GM12878 (cell line): ENCODE measurements around the gene BZW2. TPM values are rescaled to one million over a fixed set of nuclear protein-coding genes. Genes with fewer than 3 reads are reported as not detected.

Experiments used
- ATAC-seq: fragments of 200-7000 bp; cut with Tn5 transposase; 3 replicates; pipeline ENCODE4 v1.9.1; 2020; ENCODE audit warnings: mild to moderate bottlenecking, moderate library complexity
- BruUV-seq: library from RNA; stranded (reverse); fragments of 400-500 nt; replicated peaks from 2 replicates; lab custom pipeline; 2021; lab: Mats Ljungman, UMichigan
- CTCF ChIA-PET: fragments of 300-600 bp; sonication (Branson Sonifier 250); formaldehyde crosslinking; extraction: SDS; loops from one replicate; lab custom pipeline; 2021; ENCODE audit warnings: inconsistent platforms; lab: Yijun Ruan, JAX
- POLR2A ChIA-PET: fragments of 350-600 bp; formaldehyde crosslinking; extraction: SDS; loops from one replicate; lab custom pipeline; 2021; ENCODE audit warnings: inconsistent platforms; lab: Charles Lee
- RAD21 ChIA-PET: fragments of 300-600 bp; sonication (Branson Sonifier 250); formaldehyde crosslinking; loops from one replicate; lab custom pipeline; 2023; ENCODE audit warnings: antibody characterized with exemption; ENCODE audit not compliant: unreplicated experiment; lab: Charles Lee
- SMC1A ChIA-PET: fragments of 300-600 bp; sonication (Branson Sonifier 250); formaldehyde crosslinking; loops from one replicate; lab custom pipeline; 2023; ENCODE audit not compliant: unreplicated experiment, uncharacterized antibody; lab: Charles Lee
- DNase-seq: peaks from one replicate; pipeline ENCODE4 v3.0.0-alpha.2; 2011; ENCODE audit warnings: low read depth, low spot score
- FAIRE-seq: peaks from 3 replicates; lab custom pipeline; 2011; peaks lifted over from hg19 to GRCh38; lab: Jason Lieb, UNC
- H2AFZ ChIP-seq: 2 replicates; pipeline ENCODE4 v1.6.0; 2011; ENCODE audit warnings: low read depth, low read length, control low read depth; ENCODE audit not compliant: control insufficient read depth
- H3K27ac ChIP-seq: 2 replicates; pipeline ENCODE4 v1.5.1; 2011; ENCODE audit warnings: control low read depth; ENCODE audit not compliant: control insufficient read depth, insufficient read depth
- H3K27me3 ChIP-seq, 2 experiments: replicated peaks in 1 of 2; 2 replicates each; pipeline versions ENCODE4 v1.6.0 to v1.6.1; 2011; ENCODE audit warnings: low read length in 1 of 2; ENCODE audit not compliant: control insufficient read depth in 2 of 2, insufficient read depth in 2 of 2
- H3K36me3 ChIP-seq, 2 experiments: 2 replicates each; pipeline ENCODE4 v1.5.1; 2011; ENCODE audit warnings: low read length in 1 of 2; ENCODE audit not compliant: control insufficient read depth in 2 of 2, insufficient read depth in 2 of 2
- H3K4me1 ChIP-seq: 2 replicates; pipeline ENCODE4 v1.6.1; 2011; ENCODE audit warnings: mild to moderate bottlenecking, low read length, moderate library complexity, mixed read lengths; ENCODE audit not compliant: control insufficient read depth, insufficient read depth
- H3K4me2 ChIP-seq: 2 replicates; pipeline ENCODE4 v1.6.0; 2011; ENCODE audit warnings: control low read depth; ENCODE audit not compliant: control insufficient read depth, insufficient read depth
- H3K4me3 ChIP-seq: fragments of 200-600 bp; sonication (generic); 2 replicates; pipeline ENCODE4 v1.5.1; 2016
- H3K79me2 ChIP-seq: 2 replicates; pipeline ENCODE4 v1.6.0; 2011; ENCODE audit warnings: low read length; ENCODE audit not compliant: control insufficient read depth, insufficient read depth
- H3K9ac ChIP-seq: 2 replicates; pipeline ENCODE4 v1.8.0; 2011; ENCODE audit warnings: low read length, control low read depth, mixed read lengths; ENCODE audit not compliant: control insufficient read depth, insufficient read depth
- H3K9me3 ChIP-seq: replicated peaks from 3 replicates; pipeline ENCODE4 v1.5.1; 2011; ENCODE audit warnings: mild to moderate bottlenecking, low read length; ENCODE audit not compliant: control insufficient read depth, insufficient read depth
- H4K20me1 ChIP-seq: 2 replicates; pipeline ENCODE4 v1.6.0; 2011; ENCODE audit not compliant: control insufficient read depth, insufficient read depth
- BMI1 ChIP-seq: fragments of 450-650 bp; IDR thresholded peaks from 2 replicates; pipeline ENCODE4 v1.6.1; 2016; ENCODE audit warnings: mild to moderate bottlenecking, moderate library complexity, borderline replicate concordance
- BRCA1 ChIP-seq: IDR thresholded peaks from 2 replicates; pipeline ENCODE4 v1.6.1; 2011; ENCODE audit warnings: low read depth, low read length, improper control_type of control experiment
- CREM ChIP-seq: IDR thresholded peaks from 2 replicates; pipeline ENCODE4 v1.6.1; 2014; ENCODE audit warnings: antibody characterized with exemption, low read depth
- EZH2 ChIP-seq: IDR thresholded peaks from 2 replicates; pipeline ENCODE4 v1.6.1; 2012; ENCODE audit warnings: low read depth, mild to moderate bottlenecking, control low read depth, inconsistent platforms, low read length, borderline replicate concordance; ENCODE audit not compliant: control insufficient read depth
- MYB ChIP-seq: fragments of 150-350 bp; IDR thresholded peaks from 2 replicates; pipeline ENCODE4 v1.6.1; 2014; ENCODE audit warnings: mild to moderate bottlenecking, low read depth, low read length, borderline replicate concordance
- POLR2A ChIP-seq: IDR thresholded peaks from 2 replicates; pipeline ENCODE4 v1.6.1; 2011; ENCODE audit warnings: low read depth, mild to moderate bottlenecking, low read length
- RB1 ChIP-seq: fragments of 450-650 bp; formaldehyde crosslinking; IDR thresholded peaks from 2 replicates; pipeline ENCODE4 v1.6.1; 2017; ENCODE audit warnings: mild to moderate bottlenecking, borderline replicate concordance
- RFX5 ChIP-seq: IDR thresholded peaks from 2 replicates; pipeline ENCODE4 v1.6.1; 2011; ENCODE audit warnings: low read depth, low read length, improper control_type of control experiment
- SIN3A ChIP-seq: IDR thresholded peaks from 2 replicates; pipeline ENCODE4 v1.6.1; 2012; ENCODE audit warnings: low read depth, low read length, improper control_type of control experiment
- SMAD5 ChIP-seq: IDR thresholded peaks from 2 replicates; pipeline ENCODE4 v1.6.1; 2016; ENCODE audit warnings: antibody characterized with exemption, low read depth
- SPI1 ChIP-seq: IDR thresholded peaks from 2 replicates; pipeline ENCODE4 v1.6.1; 2011; ENCODE audit warnings: low read depth, mild to moderate bottlenecking, low read length, moderate library complexity, borderline replicate concordance; ENCODE audit not compliant: insufficient read depth
- STAT3 ChIP-seq: IDR thresholded peaks from 2 replicates; pipeline ENCODE4 v1.6.1; 2011; ENCODE audit warnings: low read depth, low read length, improper control_type of control experiment
- ZBED1 ChIP-seq: IDR thresholded peaks from 2 replicates; pipeline ENCODE4 v1.6.1; 2016; ENCODE audit warnings: borderline replicate concordance
- WGBS: methylation state at CpG from one replicate; pipeline ENCODE4 v1.1.6; 2016; ENCODE audit warnings: low lambda C conversion rate; ENCODE audit not compliant: insufficient replicate concordance, insufficient coverage; ENCODE audit errors: missing lambda C conversion rate; 5-methylcytosine and 5-hydroxymethylcytosine counted together
- in situ Hi-C: fragments of 300-500 bp; cut with MboI; formaldehyde crosslinking; loops from 9 replicates; pipeline ENCODE4 v1.14.3; 2018; ENCODE audit warnings: mixed read lengths
- intact Hi-C: fragments of 100-400 bp; cut with micrococcal nuclease; formaldehyde crosslinking; loops from one replicate; pipeline ENCODE4 v1.14.2; 2022; ENCODE audit not compliant: unreplicated experiment
- polyA plus RNA-seq, 11 experiments: library from polyadenylated mRNA; depleted of rRNA in 4 of 11; unstranded in 6 of 11; stranded (reverse) in 5 of 11; fragments of >200 nt; fragmentation: Nextera tagmentation in 4 of 11; fragmentation: Illumina TruSeq in 1 of 11; extraction: Ambion mirVana in 4 of 11; extraction: Trizol in 1 of 11; gene quantifications; 1 replicate in 1 of 11; 2 replicates in 10 of 11; pipeline versions ENCODE4 v1.2.1 to v1.2.3, GENCODE V29; 2011 to 2016; ENCODE audit warnings: inconsistent platforms in 2 of 11, missing spikeins in 2 of 11, low read depth in 1 of 11
- total RNA-seq, 4 experiments: library from RNA; depleted of rRNA in 3 of 4; stranded (reverse); fragments of >200 nt in 3 of 4; fragmentation: Illumina TruSeq in 1 of 4; extraction: Trizol in 1 of 4; gene quantifications; 2 replicates each; pipeline versions ENCODE4 v1.2.1 to v1.2.3, GENCODE V29; 2013 to 2021
- TF ChIP-seq, protein P1 (sequence below): IDR thresholded peaks from 2 replicates; pipeline ENCODE4 v1.6.1; 2011; ENCODE audit warnings: low read depth, low read length, improper control_type of control experiment, borderline replicate concordance
- TF ChIP-seq, protein P2 (sequence below): fragments of 450-650 bp; IDR thresholded peaks from 2 replicates; pipeline ENCODE4 v1.6.1; 2016; ENCODE audit warnings: mild to moderate bottlenecking

The BZW2 gene
- total and polyA plus RNA-seq, 10 of the 15 experiments (the other 5 are each of a cell fraction or from before 2014, with no cell fraction given): 1.3 to 6.8 (median 3.1) TPM

DNA sequence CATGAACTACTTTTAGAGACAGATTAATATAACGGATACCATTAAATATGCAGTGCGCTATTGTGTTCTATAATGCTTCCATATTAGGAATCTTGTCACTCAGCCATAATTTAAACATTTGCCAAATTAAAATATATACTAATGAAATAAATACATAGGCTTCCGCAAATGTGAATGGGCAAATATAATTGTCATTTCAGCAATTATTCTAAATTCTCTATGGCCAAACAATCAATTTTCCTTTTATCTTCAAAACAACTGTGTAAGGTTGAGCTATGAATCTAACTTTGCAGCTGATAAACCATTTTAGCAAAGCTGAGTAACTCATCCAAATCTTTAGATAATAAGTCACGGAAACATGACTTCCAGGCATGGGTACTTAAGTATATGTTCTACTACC is 86.8 kb downstream of the BZW2 start:
- no peaks in the 10 kb centered on the region for H3K36me3 ChIP-seq
- no peaks in the 10 kb centered on the region; a peak in 1 of 4 replicates for H3K27me3 ChIP-seq
- H3K4me3 ChIP-seq: no peak overlapping the region
- BruUV-seq: no TSS peak
- H2AFZ ChIP-seq: no peak overlapping the region
- H3K4me2 ChIP-seq: no peak overlapping the region
- RAD21 ChIA-PET: no interaction called here
- H3K79me2 ChIP-seq: no peaks in the 10 kb centered on the region
- 65% methylated on average over 4 of the region's 4 CpGs for WGBS
- H3K9ac ChIP-seq: no peak overlapping the region
- DNase-seq (no peak), ATAC-seq (no peak), FAIRE-seq (no peak)
- H3K27ac ChIP-seq: no peak overlapping the region
- TF ChIP-seq, protein P1, sequence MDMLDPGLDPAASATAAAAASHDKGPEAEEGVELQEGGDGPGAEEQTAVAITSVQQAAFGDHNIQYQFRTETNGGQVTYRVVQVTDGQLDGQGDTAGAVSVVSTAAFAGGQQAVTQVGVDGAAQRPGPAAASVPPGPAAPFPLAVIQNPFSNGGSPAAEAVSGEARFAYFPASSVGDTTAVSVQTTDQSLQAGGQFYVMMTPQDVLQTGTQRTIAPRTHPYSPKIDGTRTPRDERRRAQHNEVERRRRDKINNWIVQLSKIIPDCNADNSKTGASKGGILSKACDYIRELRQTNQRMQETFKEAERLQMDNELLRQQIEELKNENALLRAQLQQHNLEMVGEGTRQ: no peak
- intact Hi-C loops (no loop called here), in situ Hi-C loops (no loop called here)
- H3K9me3 ChIP-seq: no peaks in the 10 kb centered on the region
- SMC1A ChIA-PET: no interaction called here
- CTCF ChIA-PET: no interaction called here
- no peaks in the 10 kb centered on the region for H4K20me1 ChIP-seq
- H3K4me1 ChIP-seq: no peaks in the 10 kb centered on the region
- POLR2A ChIA-PET: no interaction called here

DNA sequence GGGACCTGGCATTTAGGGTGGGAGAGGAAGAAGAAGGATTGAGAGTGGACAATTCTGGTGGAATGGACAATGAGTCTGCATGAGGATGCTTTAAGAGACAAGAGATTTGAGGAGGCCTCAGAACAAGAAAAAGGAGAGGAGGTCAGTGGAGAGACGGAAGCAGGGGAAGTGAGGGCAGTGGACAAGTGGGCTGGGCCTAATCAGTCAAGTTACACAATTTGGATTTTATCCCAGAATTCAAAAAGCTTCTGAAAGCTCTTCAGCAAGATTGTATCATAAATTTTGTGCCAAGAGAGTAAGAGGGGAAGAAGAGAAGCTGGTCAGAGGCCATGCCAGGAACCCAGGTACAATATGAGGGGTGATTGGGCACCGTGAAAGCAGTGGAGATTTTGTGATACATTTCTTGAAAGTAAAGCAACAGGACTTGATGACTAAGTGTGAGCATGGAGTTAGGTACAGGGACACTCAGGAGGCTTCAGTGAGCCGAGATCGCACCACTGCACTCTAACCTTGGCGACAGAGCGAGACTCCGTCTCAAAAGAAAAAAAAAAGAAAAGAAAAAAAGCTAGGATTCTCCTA is 88.3 kb downstream of the BZW2 start:
- Histone ChIP-seq H3K36me3 (no peaks in the 10 kb centered on the region), H3K4me3 (no peak overlapping the region), H3K27ac (no peak overlapping the region), H4K20me1 (no peaks in the 10 kb centered on the region), H3K4me1 (no peaks in the 10 kb centered on the region), H3K27me3 (no peaks in the 10 kb centered on the region; a peak in 1 of 4 replicates), H3K9ac (no peak overlapping the region), H3K9me3 (no peaks in the 10 kb centered on the region), H3K79me2 (no peaks in the 10 kb centered on the region), H2AFZ (no peak overlapping the region), H3K4me2 (no peak overlapping the region)
- FAIRE-seq (no peak), DNase-seq (no peak), ATAC-seq (no peak)
- intact Hi-C loops (no loop called here), in situ Hi-C loops (no loop called here)
- RAD21 ChIA-PET: no interaction called here
- 73% methylated on average over 7 of the region's 7 CpGs for WGBS
- BruUV-seq: no TSS peak
- SMC1A ChIA-PET: no interaction called here
- TF ChIP-seq RFX5 (no peak), RB1 (no peak), SMAD5 (no peak), BMI1 (no peak), STAT3 (no peak), CREM (no peak), EZH2 (no peak), MYB (no peak), POLR2A (no peak), ZBED1 (no peak), BRCA1 (no peak), SIN3A (no peak), SPI1 (no peak)
- TF ChIP-seq, protein P2, sequence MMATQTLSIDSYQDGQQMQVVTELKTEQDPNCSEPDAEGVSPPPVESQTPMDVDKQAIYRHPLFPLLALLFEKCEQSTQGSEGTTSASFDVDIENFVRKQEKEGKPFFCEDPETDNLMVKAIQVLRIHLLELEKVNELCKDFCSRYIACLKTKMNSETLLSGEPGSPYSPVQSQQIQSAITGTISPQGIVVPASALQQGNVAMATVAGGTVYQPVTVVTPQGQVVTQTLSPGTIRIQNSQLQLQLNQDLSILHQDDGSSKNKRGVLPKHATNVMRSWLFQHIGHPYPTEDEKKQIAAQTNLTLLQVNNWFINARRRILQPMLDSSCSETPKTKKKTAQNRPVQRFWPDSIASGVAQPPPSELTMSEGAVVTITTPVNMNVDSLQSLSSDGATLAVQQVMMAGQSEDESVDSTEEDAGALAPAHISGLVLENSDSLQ: no peak
- POLR2A ChIA-PET: no interaction called here
- CTCF ChIA-PET: no interaction called here
